ENCODE measurements around the gene HDAC9.
"Not testable (repeated sequence)": the region's sequence is repeated elsewhere in the genome, so short reads cannot be mapped to it uniquely, and the experiment has no call there.

The HDAC9 gene

DNA sequence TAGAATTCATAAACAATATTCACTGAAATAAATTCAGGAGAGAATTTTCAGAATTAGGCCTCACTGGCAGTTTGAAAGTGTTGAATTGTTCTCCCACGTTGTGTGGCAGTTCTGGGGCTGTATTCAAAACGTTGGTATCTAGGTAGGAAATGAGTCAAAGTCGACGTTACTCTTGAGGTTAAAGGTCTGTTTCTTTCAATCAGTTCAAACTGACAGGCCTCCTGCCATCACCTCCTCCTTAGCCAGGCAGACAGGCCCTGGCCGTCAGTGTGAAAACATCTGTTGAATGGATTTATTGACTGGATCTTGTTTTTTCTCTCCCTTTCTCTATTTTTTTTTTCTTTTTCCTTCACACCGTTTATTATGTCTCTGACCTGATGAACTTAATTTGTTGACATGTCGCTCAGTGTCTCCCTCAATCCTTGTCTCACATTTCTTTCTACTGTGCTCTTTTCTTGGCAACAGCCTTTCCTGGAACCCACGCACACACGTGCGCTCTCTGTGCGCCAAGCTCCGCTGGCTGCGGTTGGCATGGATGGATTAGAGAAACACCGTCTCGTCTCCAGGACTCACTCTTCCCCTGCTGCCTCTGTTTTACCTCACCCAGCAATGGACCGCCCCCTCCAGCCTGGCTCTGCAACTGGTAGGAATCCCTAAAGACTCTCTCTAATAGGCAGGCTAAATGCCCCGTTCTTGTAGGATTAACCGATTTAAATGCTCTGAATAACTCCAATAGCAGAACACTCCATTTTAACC is 231.7 kb downstream of the HDAC9 start:
- DNase-seq (ENCODE audit: low spot score), result no peak

- not testable (repeated sequence) for DNase-seq (ENCODE audit: low spot score)
Measured at GRCh38 chr7:18736012-18736411, 240.5 kb downstream of the HDAC9 start.

DNA sequence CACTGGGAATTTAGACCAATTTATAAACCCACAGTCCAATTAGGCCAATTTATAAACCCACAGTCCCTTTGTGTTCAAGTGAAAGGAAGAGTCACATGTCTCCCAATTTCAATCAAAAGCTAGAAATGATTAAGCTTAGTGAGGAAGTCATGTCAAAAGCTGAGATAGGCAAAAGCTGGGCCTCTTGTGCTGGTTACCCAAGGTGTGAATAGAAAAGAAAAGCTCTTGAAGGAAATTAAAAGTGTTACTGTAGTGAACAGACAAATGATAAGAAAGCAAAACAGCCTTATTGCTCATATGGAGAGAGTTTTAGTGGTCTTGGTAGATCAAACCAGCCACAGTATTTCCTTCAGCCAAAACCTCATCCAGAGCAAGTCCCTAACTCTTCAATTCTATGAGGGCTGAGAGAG is 245.0 kb downstream of the HDAC9 start:
- DNase-seq (ENCODE audit: low spot score), result no peak

DNA sequence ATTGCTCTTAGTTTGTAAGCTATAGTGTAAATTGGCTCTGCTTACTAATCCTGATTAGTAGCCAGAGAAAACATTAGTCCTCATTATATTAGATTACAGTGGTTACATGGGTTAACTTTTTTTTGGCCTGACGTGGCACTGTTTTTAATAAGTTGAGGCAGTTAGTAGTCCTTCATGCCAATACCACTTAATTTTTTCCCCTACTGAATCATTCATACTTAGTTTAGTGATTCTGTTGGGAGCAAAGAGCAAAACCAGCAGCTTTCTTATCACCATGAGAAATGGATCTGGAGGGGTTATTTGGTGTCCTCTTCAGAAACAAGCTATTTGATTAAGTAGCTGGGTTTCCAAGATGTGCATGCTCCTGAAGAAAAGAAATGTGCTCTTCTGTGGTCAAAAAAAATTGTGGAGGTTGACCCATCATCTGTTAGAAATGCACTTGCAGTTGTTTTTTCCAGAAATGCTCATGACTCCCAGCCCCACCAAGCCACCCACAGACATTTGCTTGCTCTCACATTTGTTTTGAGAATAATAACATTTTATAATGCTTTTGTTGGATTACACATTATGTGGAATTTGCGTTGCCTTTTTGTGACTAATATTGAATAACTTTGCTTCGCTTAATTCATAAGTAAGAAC is 258.5 kb downstream of the HDAC9 start:
- no peak for DNase-seq (ENCODE audit: low spot score)

GRCh38 chr7:18754766-18755165 is 259.2 kb downstream of the HDAC9 start:
- DNase-seq (ENCODE audit: low spot score), result no peak

DNA sequence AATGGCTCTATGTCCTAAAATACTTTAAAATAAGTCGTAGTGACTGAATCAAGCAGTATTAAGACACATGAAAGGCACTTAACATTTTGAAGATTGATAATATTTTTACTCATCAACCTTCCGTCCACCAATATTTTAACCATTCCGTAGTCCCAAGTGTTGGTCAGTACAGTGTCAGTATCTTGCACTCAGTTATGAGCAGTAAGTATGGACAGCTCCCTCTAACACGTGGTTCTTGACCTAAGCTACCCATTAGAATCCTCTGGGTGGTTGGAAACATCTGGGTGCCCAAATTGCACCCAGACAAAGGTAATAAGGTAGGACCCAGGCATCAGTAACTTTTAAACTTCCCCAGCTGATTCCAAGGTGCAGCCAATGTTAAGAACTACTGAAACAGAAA is 260.2 kb downstream of the HDAC9 start:
- DNase-seq (ENCODE audit: low spot score), result no peak

DNA sequence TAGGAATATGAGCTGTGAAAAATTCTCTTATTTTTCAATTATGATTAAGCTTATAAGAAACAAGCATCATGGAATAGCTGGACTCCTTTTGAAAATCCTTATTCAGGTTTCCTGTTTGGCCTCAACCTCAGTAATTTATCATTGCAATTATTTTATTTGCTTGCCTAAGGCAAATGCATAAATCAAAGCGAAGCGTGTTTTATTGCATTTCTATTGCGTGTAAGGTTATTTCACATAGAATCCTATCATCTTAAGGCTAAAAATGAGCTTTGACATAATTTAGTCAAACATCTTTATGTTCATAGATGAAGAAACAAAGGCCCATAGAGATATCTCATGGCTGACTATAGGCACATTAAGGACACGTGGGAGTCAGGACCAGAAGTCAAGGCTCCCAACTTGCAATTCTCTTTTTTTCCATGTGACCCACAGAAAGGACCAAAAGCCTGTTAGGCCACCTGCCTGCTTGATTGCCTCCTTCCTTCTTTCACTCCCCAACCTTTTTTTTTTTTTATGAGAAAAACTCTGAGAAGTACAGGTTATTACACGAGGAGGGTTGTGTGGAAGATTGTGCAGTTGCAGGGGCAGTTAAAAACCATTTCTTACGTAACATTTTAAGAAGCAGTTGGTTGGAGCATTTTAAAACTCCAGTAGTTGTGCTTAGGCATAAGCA is 261.0 kb downstream of the HDAC9 start:
- no peak for DNase-seq (ENCODE audit: low spot score)

DNA sequence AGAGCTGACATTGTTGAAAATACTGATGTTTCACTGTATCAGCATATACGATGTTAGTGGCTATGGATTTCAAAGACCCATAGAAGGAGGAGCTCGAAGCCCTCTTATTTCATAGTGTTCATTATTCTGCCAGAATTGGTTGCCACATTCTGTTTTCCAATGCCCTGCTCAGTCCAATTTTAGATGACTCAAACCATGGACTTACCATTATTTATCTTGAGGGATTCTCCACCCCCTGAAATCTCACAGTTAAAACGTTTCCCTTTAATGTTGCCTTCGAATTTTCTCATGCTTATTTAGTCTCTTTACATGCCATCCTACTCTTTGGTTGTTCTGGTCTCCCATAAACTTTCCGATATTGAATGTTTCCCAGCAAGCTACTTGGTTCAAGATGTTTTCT is 264.5 kb downstream of the HDAC9 start:
- no peak for DNase-seq (ENCODE audit: low spot score)

DNA sequence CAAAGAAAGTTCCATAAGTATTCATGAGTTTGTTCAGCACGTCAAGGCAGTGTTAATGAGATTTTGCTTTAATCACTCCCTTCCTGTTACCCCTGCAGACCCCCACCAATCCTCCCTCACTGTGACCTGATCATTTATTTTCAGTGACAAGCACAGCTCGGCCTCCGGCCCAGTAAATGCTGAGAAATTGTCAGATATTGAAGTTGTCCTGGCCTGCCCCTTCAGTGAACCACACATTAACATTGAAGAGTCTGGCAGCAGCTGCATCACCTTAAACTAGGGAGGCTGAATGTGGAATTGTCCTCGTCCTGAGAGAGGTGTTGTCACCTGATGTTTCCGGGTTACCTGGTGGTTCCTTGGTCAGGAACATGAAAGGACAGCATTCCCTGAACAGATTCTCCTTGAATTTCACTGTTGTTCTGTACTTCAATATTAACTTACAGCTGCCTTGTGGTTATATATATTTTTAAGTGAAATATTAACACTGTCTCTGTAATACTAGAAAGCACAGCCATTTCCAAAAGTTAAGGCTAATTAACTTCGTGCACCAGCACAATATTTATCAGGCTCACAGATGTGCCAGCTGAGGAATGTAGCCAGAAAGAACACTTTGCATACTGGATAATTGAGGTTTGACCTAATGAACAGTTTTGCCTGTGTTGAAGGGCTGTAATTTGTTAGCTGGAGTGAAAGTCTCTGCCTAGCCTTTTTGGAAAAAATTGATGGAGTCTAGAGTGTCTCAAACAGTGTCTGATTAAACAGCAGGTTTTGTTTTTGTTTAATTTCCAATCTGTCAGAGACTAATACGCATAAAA is 265.3 kb downstream of the HDAC9 start:
- DNase-seq (ENCODE audit: low spot score), result no peak

DNA sequence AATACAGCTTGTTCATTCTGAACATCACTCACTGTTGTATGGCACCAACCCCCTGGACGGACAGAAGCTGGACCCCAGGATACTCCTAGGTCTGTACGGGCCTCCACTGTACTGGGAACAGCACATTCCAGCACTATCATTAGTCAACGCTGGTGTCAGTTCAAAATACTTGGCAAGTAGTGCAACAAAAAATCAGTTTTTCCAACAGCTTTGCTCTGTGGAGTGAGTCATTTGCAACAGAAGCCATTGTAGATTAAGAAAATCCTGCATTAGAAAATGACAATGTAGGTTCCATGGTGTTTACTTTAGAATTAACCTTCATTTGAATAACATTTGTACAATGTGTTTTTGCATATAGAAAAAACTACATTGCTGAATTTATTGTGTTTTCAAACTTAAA is 266.6 kb downstream of the HDAC9 start:
- DNase-seq (ENCODE audit: low spot score), result no peak

DNA sequence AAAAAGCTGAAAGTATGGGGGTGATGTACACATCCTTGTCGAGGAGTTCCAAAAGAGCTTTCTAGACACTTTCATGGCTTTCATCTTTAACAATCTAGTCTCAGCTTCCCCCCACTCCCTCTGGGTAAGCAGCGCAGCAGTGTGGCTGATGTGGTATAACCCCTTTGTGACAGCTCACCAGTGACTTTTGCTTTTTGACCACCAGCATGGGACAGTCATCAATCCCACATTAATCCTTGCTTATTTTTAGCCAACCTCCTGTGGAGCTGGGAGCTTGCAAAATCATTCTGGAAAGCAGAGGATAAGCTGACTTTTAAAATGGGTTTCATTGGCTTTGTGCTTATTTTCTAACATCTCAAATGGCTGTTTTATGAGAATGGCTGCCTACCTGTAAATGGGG is 272.7 kb downstream of the HDAC9 start:
- DNase-seq (ENCODE audit: low spot score), result no peak

DNA sequence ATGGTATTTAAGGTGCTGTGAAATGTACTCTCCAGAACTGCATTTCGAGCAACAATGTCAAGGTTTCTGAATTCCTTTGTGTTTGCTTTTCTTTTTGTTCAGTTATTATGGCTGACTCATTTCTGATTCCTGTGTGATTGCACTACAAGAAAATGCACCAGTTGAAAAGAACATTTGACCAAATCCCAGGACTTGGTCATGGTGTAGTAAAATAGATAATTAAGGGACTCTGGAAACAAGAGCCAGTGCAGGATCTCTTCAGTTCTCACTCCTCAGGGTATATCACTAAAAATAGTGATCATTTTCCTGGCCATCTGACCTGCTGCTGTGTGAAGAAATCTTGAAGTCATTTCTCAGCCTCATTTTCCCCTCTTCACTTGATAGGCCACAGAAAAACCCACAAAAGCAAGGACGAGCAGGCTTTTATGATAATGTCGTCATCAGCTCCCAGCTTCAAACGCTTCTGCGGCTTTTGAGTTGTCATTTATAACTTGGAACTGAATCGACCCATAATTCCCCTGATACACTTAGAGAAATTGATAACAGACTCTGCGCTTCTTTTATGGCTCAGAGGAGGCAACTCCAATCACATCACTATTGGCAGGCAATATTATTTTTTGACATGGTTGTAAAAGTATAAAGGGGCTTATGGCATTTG is 274.7 kb downstream of the HDAC9 start:
- no peak for DNase-seq (ENCODE audit: low spot score)

DNA sequence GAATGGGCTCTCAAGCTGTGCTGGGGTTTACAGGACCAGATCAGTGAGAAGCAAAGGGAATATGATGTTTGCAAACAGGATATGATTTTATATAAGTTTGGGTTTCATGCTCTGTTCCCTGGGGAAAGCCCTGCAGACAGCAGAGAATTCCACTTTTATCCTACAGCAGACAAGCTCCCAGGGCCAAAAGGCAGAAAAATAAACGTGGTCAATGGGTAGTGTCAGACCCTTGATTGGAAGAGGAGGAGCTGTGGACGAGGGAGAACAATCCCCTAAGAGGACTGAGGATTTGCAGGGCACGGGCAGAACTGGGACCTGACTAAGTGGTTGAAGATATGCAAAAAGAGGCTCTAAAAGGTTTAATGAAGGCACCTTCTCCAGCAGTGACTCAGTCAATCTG is 275.3 kb downstream of the HDAC9 start:
- no peak for DNase-seq (ENCODE audit: low spot score)

DNA sequence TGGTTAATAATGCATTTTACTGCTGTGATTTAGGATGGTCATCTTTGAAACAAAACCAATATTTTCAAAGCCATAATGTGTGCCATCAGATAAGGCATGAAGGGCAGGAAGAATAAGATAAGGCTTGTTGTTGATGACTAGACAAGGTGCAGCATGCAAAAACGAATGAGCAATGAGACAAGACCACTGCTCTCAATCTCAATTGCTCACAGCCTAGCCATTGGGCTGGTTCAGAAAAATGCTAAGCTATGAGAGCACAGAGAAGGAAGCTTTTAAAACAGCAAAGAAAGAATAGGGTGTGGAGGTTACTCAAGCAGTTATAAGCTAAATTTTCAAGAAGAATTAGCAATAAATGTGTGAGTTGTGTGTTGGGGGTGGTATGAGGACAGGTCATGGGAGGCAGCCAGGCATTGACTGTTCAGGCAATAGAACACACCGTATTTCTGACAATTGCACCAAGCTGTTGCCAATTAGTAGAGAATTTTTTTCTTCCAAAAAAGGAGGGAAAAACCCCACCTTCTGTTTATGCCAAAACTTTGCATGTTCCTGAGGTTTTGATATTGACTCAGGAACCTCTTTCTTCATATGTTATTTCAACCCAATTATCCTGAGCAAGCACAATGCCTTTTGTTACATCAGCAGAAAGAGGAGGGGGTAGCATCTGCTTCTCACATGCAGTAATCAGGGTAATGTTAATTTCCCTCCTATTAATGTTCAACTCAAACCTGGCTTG is 276.5 kb downstream of the HDAC9 start:
- no peak for DNase-seq (ENCODE audit: low spot score)

DNA sequence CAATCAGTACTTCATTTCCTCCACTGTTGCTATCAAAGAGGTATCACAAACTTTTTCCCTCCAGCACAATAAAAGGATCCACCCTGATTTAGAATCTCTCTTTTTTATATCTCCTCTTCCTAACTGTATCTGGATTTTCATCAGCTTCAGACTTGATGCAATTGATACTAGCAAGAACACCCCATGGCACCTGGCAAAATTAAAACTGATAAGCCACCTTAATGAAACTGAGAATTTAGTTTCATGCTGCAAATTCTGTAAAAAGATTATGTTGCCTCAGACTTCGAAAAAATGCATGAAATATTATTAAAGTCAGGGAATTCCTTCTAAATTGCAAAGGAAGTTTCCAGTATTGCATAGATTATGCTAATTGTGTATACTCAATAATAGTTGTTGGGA is 277.0 kb downstream of the HDAC9 start:
- no peak for DNase-seq (ENCODE audit: low spot score)

GRCh38 chr7:18777314-18777713 is 281.8 kb downstream of the HDAC9 start:
- no peak for DNase-seq (ENCODE audit: low spot score)

GRCh38 chr7:18778594-18778993 is 283.0 kb downstream of the HDAC9 start:
- no peak for DNase-seq (ENCODE audit: low spot score)

DNA sequence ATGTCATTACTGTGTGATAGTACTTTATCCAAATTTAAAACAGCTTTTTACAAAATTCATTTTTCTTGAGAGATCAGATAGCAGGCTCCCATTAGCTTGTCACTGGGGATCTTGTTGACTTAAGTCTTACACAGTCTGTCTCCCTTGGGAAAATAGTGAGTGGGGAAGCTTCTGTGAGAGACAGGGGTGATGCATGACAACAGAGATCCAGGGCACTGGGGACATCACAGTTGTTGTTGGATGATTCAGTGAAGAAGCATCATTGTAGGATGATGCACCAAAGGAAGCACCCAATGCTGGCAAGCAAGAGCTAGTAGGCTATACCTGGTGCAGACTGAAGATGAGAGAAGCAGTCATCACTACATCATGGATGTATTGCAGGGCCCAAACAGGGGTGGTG is 284.7 kb downstream of the HDAC9 start:
- DNase-seq (ENCODE audit: low spot score), result no peak

GRCh38 chr7:18780938-18781337 is 285.4 kb downstream of the HDAC9 start:
- DNase-seq (ENCODE audit: low spot score), result no peak

DNA sequence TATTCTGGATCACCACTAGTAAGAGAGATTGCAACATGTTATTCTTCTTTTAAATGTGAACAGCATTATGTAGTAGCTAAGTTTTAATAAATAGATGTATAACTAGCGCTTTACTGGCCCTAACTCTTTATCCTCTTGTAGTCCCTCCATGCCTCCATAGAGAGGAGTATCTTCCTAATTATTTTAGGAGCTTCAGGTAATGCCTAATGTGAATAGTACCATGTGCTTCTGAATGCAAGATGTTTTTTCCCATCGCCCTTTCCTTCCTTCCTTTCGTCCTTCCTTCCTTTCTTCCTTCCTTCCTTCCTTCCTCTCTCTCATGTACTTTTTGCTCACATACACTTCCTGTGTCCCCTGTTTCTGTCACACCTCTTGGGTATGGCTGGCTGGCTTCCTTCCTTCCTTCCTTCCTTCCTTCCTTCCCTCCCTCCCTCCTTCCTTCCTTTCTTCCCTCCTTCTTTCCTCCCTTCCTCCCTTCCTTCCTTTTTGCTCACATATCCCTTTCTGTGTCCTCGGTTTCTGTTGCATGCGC is 290.7 kb downstream of the HDAC9 start:
- no peak for DNase-seq (ENCODE audit: low spot score)

DNA sequence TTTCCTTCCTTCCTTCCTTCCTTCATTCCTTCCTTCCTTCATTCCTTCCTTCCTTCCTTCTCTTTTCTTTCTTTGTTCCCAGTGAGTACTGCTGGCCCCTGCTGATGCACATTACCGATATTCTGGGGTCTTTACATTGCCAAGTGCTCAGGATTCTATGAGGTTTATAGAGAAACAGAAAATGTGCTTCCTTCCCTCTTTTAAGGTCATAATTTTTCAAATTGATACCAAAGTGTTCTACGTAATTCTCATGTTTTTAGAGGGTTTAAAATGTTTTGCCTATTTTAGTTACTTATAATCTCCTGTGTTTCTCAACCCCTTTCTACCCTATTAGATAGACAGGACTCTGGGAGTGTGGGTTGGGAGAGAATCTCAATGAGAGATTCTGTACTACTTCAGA is 291.2 kb downstream of the HDAC9 start:
- no peak for DNase-seq (ENCODE audit: low spot score)
